Epidermal melanocyte (primary cell): ENCODE results near the gene GATA5.
"Not testable (repeated sequence)": the region's sequence is repeated elsewhere in the genome, so short reads cannot be mapped to it uniquely, and the experiment has no call there.

Experiments
- DNase-seq: peaks from one replicate; pipeline ENCODE4 v3.0.0; 2011; ENCODE audit warnings: low spot score; ENCODE audit not compliant: insufficient read length

GATA5 gene

DNA sequence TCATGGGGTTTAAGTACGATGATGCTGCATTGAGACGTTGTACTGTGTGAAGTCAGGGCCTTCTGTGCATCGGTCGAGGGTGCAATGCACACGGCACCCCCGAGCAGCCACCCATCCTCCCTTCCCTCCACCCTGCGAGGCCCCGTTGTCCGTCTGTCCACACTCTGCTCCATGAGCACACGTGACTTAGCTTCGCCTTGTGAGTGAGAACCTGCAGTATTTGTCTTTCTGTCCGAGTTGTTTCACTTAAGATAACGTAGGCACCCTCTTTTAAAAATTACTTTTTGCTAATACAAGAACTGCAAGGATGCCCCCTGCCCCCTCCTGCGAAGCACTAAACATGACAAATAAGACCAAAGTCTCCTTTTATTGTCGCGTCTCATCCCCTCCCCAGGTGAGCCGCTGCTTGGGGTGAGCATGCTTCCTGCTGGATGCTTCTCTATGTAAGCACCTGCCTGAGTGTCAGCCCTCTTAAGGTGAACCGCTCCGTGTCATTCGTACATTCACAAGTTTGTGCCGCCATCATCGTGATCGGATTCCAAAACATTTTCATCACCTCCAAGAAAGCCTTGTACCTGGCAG, 44.8 kb downstream of the GATA5 start:
- no peak for DNase-seq

DNA sequence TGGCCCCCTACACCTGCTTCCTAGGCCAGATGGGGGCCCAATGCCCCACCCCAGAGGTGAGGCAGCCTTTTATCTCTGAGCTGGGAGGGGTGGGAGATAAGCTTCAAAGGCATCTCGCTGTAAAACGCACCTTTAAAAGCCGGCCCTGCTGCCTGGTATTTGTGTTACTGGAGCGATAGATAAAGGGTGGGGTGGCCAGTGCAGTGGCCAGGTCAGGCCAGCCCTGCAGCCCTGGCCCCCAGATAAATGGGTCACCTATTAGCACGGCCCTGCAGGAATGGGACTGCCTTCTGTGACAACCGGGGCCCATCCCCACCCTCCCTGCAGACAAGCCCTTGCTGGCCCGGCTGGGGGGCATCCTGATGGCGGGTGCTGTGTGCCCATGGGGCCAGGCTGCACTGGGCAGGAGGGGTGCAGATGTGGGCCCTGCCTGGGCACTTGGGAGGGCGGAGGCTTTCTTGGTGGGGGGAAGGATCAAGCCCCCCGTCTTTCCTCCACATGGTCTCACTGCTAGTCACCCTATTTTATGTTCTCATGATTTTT, 45.4 kb downstream of the GATA5 start:
- DNase-seq, result no peak

DNA sequence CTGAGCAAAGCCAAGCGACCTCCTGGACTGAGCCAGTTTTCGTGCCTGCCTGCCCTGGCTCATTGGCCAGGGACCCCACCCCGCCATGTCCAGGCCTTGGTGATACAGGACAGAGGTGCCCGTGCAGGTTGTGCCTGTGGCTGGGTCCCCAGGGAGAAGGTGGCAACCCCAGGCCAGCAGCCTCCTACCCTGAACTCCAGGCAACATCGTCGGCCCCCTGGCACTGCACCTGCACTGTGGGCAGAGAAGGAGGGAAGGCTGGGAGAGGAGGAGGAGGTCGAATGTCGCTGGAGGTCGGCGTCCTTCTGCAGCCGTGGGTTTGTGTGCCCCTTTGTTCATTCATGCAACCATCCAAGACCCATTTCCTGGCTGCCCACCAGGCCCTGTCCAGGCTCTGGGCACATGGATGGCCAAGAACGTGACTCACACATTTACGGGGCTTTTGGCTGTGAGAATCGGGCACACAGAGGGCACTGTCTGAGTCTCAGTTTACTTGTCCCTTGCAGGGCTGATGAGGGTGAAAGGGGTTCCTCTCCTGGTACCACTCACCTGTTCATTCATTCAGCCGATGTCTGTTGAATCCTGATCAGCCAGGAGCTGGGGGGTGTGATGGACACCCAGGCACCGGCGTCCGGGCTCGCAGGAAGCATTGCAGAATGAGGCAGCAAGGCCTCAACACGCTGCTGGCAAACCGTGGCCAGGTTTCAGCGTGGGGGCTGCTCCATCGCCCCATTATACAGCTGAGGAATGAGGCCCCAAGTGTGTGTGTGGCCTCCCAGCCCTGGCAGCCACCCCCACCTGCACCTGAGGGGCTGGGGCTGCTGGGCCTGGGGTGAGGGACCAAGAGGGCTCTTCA, 46.1 kb downstream of the GATA5 start:
- DNase-seq, result no peak

DNA sequence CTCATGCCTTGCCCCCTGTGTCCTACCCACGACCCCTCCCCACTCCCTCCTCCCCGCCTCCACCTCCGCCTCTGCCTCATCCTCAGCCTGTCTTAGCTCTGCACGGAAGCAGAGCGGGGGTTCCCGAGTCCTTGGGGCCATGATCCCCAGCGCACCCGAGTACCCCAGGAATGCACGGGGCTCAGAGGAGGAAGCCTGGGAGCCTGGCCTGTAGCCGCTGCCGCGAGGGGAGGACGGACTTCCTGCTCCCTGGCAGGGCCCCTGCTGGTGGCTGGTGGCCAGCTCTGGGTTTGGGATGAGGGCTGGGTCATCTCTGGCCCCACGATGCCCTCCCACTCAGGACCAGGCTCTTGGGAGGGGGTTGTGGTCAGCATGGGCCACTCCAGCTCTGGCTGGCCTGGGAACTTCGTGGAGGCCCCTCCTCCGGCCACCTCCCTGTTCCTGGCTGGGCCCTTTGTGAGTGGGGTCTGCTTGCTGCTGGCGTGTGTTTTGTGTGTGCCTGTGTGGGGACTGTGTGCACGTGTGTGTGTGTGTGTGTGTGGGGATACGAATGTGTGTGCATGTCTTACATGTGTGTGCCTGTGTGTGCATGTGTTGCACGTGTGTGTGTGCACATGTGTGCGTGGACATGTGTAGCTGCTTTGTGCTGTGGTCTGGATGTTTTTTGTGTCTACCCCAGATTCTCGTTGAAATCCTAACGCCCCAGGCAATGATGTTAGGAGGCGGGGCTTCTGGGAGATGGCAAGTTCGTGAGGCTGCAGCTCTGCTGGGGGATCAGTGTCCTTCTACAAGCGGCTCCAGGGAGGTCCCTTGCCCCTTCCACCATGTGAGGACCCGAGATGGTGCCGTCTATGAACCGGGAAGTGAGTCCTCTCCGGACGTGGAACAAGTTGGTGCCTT, 47.1 kb downstream of the GATA5 start:
- DNase-seq, result no peak

DNA sequence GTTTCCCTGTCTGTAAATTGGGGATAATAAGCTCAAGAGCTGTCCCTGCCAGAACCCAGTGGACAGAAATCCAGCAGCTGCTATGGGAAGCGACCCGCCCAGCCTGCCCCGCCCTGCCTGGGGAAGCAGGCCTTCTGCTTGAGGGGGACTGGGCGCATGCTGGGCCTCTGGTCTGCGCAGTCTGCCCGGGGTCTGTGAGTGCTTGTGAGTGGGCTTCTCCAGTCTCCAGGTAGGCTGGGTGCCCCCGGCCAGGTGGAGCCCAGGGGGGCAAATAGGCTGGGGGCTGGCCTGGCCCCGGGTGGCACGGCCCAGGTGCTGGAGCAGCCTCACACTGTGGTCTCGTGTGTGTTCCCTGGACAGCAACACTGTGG, 47.8 kb downstream of the GATA5 start:
- DNase-seq, result no peak

DNA sequence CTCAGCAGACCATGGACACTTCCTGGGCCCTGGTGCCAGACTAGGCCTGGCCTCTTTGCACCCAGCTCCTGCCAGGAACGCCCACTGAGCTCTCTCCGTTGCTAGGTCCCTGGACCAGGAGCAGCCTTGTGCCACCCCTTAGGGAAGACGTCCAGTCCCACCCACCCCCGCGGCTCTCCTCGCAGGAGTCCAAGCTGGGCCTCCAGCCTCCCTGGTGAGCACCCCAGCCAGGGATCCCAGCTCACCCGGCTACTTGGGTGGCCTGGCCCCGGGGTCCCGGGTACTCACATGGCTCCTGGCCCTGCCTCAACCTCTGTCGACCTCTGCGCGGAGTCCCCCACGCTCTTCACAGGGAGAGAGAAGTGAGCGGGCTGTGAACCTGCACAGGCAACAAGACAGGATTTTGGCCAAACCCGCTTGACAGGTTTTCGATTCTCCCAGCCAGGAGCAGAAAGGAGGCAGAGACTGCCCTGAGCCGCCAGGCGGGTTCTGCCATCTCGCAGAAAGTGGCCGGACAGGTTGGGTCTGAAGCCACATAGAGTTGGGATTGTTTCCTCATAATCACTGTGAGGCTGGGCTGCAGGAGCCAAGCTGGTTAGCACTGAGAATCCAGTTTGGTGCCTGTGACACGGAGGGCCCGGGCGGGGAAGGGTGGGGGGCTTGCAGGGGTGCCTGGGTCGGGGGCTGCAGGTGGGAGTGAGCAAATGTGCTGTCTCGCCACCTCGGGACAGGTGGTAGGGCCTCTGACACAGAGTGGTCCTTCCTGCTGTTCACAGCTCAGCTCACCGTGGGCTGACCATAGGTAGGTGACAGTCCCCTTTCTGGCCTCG, 48.4 kb downstream of the GATA5 start, which contains the start of gene RBBP8NL:
RBBP8NL (minus strand) TSS at position 368 of the 830 bp plus-strand sequence. CDS start 7,892 bp downstream, outside the sequence.
- no peak for DNase-seq

DNA sequence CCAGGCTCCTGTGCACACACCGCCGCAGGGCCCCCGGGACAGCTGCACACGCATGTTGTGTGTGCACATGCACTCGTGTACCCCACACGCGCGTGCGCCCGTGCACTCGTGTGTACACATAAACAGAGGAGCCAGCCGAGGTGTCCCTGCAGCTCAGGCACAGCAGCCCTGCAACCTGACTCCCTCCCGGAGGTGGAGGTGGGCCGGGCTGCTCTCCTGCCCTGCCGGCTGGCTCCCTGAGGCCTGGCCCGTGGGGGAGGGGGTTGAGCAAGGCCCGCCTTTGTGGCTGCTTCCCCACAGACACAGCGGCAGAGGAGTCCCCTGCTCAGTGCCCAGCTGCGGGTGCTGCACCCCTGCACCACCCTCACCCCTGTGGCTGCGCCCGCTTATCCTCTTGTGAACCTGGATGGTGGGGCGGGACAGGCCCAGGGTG, 49.1 kb downstream of the GATA5 start:
- no peak for DNase-seq

DNA sequence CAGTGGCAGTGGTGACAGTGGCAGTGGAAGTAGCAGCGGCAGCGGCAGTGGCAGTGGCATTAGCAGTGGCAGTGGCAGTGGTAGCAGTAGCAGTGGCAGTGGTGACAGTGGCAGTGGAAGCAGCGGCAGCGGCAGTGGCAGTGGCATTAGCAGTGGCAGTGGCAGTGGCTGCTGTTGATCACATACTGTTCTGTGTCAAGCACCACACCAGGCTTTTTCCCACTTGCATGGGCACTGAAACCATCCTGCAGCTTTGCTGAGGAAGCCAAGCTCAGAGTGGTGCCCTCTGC, 49.8 kb downstream of the GATA5 start:
- DNase-seq, result not testable (repeated sequence)

DNA sequence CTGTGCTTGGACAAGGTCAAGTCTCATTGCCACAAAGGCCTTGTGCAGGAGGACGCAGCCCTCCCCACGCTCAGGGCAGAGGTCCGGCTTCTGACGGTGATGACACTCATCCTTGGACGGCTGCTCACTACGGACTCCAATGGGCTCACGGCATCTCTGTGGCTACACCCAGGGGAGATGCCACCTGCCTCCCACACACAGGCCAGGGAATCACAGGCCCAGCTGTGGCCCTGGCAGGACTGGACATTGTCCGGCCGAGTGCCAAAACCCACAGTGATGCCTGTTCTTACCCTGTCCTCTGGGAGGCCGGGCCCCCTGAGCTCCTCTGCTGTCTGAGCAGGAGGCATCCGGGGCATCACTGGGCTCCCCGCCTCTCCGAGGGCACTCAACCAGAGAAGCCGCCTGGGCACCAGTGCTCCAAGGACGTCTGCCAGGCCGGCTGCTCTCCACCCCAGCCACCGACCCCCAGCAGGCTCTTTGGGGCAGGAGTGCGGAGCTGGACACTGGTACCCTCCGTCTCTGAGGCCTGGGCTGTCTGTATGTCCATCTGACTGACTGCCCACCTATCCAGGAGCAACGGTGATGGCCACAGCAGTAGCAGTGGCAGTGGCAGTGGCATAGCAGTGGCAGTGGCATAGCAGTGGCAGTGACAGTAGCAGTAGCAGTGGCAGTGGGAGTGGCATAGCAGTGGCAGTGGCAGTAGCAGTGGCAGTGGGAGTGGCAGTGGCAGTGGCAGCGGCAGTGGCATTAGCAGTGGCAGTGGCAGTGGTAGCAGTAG, 50.3 kb downstream of the GATA5 start:
- DNase-seq, result no peak

DNA sequence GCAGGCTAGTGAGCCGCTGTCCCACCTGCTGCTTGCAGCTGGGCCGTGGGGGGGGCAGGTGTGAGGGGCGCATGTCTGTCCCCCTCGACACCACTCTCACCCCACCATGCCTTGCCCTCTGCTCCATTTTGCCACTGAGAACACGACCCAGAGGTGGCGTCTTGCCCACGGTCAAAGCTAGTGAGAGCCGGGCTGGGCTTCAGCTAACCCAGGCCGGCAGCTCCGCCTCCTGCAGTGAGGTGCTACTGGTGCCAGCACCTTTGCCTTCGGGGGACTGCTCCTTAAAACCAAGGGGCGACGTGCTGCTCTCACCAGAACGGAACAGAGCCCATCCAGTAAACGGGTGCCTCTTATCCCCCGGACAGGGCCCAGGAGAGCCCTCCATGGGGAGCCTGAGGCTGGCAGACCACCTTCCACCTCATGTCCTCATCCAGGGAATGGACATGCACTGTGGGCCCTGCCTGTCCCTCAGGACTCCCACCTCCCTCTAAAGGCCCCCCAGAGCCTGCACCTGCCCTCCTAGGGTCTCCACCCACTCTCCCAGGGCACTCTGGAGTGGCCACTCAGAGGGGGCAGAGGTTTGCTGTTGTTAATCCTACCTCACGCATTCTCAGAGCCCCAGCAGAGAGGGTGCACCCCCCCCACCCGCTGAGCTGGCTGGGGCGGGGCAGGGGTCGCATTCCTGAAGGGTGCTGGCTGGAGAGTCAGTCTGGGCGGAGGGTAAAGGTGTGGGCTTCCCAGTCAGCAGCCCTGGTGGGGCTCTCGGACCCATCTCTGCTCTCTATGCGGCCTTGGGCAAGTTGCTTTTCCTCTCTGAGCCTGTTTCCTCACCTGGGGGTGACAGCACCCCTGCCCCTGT, 51.3 kb downstream of the GATA5 start:
- DNase-seq, result no peak

DNA sequence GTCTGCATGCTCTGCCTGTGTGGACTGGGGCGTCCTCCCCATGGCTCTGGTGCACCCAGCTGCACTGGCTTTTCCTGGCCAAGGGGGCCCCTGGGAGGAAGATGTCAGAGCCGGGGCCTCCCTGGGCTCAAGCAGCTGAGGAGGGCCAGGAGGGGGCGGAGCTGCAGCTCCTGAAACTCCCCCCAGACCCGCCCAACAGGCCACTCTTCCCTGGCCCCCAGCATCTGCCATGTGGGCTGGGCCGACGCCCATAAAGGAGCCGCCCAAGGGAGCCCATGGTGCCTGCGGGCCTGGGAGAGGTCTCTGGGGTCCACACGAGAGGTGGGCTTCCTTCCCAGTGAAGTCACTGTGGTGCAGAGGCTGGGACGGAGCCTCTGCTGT, 52.5 kb downstream of the GATA5 start:
- DNase-seq, result no peak

DNA sequence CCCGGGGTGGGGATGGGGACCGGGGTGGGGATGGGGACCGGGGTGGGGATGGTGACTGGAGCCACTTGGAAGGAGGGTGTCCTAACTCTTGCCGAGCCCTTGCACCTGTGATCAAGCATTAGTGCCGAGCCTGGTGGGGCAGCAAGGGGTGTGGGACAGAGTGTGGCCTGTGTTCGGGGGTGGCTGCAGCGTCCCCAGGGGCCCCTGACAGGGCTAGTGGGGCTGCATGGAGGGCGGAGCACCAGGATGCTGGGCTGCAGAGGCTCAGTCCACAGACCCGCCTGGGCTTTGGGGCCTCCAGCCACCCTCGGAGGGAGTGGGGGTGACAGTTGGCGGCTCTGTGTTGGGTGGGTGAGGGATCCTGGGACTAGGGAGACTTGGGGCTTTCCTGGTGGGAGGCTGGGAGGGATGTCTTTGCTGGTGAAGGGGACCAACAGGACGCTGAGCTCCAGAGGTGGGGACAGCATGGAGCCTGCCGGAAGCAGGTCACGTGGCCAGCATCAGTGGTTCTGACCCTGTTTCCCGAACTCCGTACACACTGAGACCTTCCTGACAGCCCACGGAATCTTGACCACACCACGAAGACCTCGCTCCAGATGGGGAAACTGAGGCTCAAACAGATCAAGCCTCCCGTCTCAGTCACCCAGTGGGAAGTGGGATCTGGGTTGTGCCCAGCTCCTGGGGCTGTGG, 53.0 kb downstream of the GATA5 start:
- no peak for DNase-seq

DNA sequence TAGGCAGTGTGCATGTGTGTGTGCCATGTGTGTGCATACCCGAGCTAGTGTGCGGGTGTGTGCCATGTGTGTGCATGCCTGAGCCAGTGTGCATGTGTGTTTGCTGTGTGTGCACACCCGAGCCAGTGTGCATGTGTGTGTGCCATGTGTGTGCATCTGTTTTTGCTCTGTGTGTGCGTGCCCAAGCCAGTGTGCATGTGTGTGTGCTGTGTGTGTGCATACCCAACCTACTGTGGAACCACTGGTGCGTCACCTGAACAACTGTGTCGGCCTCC, 54.1 kb downstream of the GATA5 start:
- no peak for DNase-seq

DNA sequence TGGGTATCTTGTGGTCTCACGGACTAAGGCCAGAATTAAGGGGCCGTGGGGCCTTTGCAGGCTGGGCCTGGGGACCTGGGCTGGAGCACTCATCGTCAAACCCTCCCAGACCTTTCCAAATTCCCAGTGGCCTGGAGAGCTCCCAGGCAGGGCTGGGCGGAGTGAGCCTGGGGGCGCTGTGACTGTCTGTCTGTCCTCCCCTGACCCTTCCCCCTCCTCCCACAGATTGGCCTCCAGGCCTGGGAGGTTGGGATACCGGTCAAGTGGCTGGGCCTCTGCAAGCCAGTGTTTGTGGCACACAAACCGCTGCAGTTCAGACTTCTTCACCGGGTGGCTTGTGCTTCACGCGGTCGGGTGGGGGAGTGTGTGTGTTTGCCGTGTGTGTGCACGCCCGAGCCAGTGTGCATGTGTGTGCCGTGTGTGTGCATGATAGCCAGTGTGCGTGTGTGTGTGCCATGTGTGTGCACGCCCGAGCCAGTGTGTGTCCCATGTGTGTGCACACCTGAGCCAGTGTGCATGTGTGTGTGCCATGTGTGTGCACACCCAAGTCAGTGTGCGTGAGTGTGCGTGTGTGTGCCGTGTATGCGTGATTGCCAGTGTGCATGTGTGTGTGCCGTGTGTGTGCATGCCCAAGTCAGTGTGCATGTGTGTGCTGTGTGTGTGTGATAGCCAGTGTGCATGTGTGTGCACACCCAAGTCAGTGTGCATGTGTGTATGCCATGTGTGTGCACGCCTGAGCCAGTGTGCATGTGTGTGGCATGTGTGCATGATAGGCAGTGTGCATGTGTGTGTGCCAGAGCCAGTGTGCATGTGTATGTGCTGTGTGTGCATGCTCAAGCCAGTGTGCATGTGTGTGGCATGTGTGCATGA, 54.7 kb downstream of the GATA5 start:
- no peak for DNase-seq

DNA sequence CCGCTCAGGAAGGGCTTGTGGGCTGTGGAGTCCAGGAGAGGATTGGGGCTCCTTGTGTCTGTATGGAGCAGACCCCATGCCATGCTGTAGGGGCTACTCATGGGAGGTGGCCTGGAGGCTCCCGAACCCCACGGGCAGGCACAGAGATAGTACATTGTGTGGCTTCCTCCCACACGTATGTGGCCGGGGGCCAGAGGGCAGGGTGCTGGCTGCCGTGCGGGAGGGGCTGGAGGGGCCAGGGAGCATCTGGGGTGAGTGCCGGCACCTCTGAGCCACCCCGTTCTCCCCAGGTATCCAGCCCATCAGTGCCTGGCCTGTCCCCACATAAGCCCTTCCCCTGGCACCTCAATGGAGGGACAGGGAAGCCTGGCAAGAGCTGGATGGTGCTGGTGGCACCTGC, 56.0 kb downstream of the GATA5 start:
- DNase-seq, result no peak

DNA sequence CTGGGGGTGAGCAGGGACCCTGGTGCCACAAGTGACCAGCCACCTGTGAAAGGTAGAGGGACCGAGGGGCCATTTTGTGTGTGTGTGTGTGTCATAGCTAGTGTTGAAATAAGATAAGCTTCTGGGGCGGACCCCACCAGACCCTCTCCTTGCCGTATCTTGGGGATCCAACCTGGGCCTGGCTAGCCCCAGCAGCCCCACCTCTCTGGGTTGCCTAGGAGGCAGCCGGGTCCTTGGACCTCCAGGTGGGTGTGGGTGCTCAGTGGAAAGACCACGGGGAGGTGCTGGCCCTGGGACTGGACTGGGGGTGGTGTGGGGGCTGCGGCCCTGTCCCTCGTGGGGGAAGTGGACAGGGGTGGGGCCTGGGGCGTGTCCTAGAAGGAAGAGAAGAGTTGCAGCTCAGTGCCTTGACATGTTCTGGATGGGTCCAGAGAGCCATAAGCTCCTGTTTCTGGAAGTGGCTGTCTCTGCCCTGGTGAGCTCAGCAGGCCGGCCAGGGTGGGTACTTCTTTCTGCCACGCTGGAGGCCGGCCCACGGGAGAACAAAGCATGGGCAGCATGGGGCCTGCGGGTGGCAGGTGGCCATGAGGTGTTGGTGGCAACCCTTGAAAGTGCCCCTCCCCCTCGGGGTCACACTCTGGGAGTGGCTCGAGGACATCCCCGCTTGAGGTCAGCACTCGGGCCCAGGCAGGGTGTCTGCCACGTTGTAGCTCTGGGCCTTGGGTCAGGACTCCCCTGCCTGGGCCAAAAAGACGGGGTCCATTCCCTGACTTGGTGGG, 56.9 kb downstream of the GATA5 start:
- DNase-seq, result no peak

DNA sequence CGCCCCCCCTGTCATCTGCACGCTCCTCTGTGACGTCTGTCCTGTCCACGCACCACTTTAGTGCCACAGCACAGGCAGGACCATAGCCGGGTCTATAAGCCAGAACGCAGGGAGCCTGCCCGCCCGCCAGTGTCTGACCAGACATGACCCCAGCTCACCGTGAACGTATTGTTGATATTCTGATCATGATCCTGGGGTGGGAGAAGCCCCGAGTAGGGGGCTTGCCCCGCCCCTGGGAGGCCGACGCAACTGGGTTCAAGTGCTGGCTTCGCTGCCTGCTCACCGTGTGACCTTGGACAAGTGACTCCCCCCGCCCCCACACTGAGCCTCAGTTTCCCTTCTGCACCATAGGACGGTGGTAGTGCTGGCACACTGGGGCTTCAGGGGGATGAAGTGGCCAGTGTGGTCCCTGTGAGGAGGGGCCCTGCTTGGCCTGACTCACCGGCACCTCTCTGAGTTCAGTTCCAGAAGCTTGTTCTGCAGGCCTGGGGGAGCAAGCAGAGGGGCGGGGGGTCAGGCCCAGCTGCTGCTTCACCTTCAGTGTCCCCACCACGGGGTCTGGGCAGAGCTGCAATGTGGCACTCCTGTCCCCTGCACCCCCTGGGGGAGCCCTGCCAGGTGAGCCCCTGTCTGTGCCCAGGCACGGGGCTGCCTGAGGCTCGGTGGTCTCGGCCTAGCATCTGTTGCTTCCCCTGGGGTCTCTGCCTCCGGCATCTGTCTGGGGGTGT, 57.6 kb downstream of the GATA5 start:
- no peak for DNase-seq
